ENCODE results near the gene SIPA1L3.

- no peak for TF ChIP-seq CTCF (IDR thresholded peaks at IDR 0.05; ENCODE audit: low read length)
- TF ChIP-seq EZH2 (optimal IDR thresholded peaks at IDR 0.05; ENCODE audit: low read depth, low read length), result no peak
- TF ChIP-seq EZH2phosphoT487 (IDR thresholded peaks at IDR 0.05; ENCODE audit: low read length), result no peak
Observed at GRCh38 chr19:38231918-38232317, 324.9 kb downstream of the SIPA1L3 start.
